GM18526 (cell line): ENCODE results near the gene PAPSS1.

Source experiments
- POLR2A ChIP-seq: IDR thresholded peaks from 3 replicates; pipeline ENCODE4 v1.6.1; 2011; ENCODE audit not compliant: insufficient read length; ENCODE audit errors: extremely low read depth

Gene PAPSS1

DNA sequence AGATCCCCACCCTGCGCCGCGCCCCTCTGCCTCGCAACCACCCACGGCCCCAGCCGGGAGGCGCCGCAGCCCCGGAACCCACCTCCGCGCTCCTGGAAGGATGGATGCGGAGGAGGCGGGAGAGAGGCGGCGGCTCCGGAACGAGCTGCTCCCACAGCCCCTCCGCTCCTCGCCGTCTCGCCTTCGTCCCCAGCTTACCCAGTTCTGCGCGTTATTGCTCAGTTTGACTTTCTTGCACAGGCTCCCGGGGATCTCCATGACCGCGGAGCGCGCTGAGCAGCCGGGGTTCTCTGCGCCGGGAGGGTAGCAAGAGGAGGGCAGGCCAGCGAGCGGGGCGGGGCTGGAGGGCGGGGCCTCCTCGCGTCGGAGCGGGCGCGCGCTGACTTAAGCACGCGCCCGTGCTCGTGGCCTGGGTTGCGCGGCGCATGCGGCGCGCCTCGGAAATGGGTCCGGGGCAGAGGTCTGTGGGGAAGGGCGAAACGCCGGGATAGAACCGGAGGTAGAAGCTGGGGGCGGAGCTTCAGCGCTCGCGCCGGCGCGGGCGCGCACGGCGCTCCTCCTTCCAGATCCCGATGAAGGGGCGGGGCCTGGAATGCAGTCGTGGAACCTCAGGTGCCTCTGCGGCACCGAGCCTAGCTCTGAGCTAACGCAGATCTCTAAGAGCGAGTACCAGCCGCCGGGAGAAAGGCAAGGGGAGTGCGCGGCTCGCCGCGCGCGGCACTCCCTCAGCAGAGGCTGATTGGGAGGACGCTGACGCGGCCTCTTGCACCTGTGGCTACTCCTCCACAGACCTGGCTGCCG, at the start of gene PAPSS1:
Gene PAPSS1 (minus strand): TSS at position 313 of the 801 bp plus-strand sequence. CDS start 55 bp downstream, at position 258.
- TF ChIP-seq POLR2A, result peak; percentile 48

DNA sequence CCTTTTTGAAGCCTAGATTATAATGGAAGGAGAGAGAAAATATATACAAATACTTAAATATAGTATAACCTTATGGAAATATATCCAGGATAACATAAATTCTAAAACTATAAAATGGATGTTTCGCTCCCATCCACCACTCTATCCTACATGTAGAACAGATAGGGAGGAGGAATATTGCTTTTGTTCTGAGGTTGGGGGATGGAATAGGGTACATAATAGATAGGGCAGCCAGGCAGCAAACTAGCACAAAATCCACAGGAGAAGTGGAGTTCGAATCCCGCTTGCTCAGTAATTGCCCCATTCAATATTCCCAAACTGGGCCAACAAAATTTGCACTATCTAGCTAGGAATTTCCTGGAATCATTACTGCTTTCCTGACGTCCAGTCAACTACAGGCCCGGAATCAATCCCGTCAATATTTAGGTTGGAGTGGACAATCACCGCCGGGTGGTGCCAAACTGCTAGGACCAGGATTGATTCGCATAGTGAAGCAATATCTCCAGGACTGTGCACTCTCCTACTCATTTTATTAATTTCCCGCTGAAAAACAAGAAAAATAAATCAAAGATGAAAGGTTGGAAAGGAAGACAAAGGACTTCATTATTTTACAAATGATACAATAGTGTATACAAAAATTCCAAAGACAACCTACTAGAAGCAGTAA, 40.4 kb upstream of the PAPSS1 start:
- no peak for TF ChIP-seq POLR2A

DNA sequence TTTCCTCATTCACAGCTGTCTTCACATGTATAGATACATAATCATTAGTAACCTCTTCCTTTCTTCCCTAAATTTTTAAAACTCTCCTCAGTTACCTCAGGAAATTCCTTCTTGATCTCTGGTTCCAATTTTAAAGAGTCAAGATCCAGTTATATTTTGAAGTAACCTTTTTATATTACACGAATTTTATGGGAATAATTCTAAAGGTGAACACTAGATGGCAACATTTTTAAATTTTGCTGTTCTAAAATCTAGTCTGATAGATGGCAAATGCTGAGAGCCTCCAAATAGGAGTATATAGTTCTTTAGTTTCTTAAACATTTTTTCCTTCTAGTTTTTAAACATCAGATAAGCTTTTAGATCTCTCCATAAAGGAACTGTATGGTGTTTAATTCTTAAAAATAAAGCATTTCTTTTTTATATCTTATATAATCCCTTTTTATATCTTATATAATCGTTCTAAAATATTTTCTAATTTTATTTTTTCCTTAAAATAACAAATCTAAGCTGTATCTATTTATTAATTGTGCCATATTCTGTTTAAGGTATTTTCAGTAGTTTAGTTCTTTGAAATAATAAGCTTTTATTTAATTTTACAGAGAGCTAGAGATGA, 37.9 kb upstream of the PAPSS1 start:
- TF ChIP-seq POLR2A, result no peak

DNA sequence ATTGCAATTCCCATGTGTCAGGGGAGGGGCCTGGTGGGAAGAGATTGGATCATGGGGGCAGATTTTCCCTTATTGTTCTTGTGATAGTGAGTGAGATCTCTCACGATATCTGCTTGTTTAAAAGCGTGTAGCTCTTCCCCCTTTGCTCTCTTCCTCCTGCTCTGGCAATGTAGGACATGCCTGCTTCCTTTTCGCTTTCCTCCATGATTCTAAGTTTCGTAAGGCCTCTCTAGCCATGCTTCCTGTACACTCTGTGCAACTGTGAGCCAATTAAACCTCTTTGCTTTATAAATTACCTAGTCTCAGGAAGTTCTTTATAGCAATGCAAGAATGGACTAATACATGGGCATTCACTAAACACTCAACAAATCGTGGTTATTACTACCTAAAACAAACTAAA, 37.2 kb upstream of the PAPSS1 start:
- no peak for TF ChIP-seq POLR2A

DNA sequence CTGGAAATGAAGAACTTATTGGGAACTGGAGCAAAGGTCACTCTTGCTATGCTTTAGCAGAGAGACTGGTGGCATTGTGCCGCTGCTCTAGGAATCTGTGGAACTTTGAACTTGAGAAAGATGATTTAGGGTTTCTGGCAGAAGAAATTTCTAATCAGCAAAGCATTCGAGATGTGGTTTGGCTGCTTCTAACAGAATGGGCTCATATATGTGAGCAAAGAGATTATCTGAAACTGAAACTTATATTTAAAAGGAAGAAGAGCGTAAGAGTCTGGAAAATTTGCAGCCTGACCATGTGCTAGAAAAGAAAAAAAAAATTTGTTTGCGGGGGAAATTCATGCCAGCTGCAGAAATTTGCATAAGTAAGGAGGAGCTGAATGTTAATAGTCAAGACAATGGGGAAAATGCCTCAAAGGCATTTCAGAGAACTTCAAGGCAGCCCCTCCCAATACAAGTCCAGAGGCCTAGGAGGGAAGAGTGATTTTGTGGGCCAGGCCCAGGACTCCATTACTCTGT, 35.9 kb upstream of the PAPSS1 start:
- TF ChIP-seq POLR2A, result no peak

DNA sequence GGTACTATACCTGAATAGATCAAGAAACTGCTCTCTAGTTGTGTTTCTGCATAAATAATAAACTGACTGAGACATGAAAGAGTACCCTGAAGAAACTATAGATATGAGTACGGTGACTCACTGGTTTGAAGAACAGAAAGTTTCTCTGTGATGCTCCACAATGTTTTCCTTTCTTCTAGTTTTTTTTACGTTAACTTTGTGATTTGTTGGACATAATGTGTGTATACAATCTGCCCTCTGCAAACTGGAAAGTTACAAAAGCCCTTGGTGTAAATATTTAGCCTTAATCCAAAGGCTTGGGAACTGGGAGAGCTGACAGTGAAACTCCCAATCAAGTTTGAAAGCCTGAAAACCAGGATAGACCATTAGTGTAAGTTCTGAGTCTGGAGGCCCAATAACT, 31.6 kb upstream of the PAPSS1 start:
- no peak for TF ChIP-seq POLR2A

DNA sequence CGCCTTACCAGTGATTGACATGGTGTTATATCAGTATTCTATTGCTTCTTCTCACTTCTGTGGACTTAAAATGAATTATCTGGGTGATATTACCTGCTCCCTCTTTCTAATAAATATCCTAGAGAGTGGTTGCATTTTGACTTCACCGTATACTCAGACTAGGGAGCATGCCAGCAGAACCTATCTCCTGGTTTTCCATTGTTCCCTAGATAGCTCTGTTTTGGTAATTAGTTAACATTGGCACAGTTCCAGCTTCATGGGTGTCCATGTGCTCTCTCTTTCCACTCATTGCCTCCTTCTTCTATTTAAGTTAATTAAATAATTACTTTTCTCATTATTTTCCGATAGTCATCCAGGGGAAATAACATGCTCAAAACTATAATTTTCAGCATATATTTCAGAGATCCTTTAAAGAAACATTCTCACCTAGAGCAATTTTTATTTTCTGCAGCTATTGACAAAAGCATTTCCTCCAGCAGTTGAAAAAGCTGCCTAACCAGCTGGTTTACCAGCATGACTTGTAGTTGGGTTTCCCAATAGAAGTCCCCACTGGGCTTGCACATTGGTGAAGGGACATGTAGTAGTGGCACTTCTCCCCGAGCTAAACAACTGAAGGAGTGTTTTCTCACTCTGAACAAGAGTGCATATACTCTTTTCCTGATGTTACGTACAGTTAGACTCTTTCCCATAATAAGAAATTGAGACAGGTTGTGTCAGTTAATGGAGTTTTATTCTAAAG, 27.9 kb upstream of the PAPSS1 start:
- no peak for TF ChIP-seq POLR2A

DNA sequence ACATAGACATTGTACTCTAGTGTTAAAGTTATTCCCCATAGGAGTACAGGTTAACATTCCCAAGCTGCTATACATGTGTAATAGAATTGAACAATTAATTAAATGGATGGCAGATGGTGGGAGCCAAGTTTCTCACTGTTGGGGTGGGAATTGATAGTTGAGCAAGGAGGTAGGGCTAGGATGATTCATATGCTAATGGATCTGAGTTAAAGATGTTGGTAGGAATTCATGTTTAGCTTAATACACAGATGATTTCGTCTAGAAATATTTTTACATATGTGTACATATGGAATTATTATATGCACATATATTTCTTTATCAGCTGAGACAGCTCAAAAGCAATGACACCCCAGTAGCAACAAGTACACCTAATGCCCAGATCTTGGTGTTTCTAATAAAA, 26.1 kb upstream of the PAPSS1 start:
- TF ChIP-seq POLR2A, result no peak

DNA sequence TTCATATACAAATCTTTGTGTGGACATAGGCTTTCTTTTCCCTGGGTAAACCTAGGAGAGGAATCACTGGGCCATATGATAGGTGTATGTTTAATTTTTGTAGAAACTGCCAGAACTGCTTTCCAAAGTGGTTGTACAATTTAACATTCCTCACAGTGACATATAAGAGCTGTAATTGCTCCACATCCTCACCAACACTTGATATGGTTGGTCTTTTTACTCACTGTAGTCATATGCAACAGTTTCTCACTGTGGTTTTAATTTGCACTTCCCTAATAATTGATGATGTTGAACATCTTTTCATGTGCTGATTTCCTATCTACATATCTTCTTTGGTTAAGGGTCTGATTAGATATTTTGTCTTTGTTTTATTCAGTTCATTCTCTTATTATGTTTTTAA, 24.5 kb upstream of the PAPSS1 start:
- no peak for TF ChIP-seq POLR2A

DNA sequence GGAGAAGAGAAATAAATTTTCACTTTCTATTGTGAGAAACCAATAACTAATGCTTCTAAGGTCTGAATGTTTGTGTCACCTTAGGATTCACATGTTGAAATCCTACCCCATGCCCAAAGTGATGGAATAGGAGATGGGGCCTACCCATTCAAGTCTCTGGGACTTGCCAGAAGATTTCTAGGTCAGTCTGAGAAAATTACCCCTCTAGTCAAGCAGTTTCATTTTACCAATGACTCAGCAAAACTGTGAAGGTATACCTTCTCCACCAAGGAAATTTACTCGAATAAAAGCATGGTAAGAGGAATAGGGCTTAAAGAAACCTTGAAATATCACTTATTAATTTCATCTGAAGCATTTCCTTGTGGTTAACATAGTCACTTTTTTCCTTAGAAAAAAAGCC, 23.5 kb upstream of the PAPSS1 start:
- TF ChIP-seq POLR2A, result no peak

DNA sequence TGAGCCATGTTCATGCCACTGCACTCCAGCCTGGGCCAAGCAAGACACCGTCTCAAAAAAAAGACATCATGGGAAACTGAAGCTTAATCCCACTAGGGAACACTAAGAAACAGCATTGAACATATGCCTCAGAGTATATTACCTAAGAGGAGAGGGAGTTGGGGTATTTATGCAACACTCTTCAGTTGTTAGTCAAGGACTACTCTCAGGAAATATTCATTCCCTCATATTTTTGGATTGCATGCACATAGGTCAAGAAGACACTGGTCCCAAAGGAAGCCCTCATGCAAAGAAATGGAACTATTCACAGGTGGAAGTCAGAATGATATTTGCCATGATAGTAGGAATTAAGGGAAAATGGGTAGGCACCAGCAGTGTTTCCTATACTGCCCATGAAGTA, 22.8 kb upstream of the PAPSS1 start:
- no peak for TF ChIP-seq POLR2A

DNA sequence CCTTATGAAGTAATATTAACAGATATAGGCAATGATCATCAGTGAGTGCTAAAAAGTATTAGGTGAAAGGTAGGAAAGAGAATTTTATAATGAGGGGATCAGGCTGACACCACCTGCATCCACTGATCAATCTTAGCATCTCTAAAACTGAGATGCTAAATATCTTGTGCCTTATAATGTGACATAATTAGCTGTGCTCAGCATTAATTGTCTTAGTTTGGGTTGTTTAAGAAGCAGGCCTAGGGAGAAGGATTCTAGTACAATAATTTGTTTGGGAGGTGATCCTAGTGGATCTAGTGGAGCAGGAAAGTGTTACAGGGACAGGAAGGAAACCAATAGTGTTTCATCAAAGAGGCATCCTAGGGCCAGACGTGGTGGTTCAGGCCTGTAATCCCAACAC, 22.2 kb upstream of the PAPSS1 start:
- no peak for TF ChIP-seq POLR2A

DNA sequence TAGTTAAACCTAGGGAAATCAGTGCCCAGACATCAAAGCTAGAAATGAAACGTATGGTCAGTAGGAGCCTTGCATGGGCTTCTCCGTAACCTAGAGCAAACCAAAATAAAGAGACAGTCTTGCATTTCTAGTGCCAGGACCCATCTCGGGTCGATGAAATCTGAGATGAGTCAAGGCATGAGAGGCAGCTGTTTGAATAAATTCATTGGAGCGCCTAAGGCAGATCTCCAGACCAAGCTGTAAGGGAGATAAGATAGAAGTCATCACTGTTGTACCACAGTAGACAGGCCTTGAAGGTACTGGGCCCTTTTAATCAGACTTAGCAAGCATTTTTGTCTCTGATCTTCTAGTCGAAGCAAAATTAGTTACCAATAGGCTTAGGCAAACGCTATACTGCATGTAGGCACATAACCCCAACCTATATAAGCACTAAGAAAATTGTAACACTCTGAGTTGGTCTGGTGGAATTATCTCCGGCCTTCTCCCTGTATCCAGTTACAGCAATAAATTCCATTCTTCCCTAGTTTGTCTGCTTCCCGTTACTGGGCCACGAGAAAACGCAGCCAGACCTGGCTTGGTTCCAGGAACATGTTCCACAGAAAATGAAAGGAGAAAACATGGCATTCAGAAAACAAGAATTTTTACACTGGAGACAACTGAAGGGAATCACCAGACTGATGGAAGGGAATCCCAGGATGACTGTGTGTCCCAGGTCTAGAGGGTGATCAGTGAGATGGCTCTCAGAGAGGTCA, 21.1 kb upstream of the PAPSS1 start:
- TF ChIP-seq POLR2A, result no peak

DNA sequence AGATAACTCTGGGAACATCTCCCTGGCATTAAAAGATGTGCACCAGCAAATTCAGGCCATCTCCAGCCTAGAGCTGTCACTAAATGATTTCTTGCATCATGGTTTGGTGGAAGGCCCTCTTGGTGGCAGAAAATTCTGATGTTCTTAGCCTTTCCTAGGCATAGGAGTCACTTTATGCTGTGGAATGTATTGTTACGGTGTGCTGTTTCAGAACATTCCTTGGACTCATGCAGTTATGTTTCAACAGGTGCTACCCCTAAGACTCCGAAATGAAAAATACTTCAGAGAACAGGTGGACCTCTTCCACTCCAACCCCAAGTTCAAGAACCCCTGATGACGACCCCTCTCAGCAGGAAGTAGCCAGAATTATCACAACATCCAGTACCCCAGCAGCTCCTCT, 20.3 kb upstream of the PAPSS1 start:
- no peak for TF ChIP-seq POLR2A

DNA sequence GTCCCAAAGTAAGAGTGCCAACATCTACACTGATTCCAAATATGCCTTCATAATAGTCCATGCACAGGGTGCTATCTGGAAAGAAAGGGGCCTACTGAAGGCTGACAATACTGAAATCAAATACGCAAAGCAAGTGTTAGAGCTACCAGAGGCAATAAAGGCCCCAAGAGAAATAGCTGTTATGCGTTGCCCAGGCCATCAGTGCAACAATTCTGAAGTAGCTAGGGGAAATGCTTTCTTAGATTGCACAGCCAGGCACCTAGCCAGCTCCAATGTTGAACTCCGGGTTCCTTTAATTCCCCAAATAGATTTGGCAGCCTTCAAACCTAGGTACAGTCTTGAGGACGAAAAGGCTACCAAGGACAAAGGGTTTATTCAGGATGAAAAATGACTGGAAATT, 17.4 kb upstream of the PAPSS1 start:
- TF ChIP-seq POLR2A, result no peak
